GM23248 (cell line): ENCODE data around the gene FAM83F.

Experiments
- EZH2 ChIP-seq: fragments of 200-600 bp; sonication (generic); IDR thresholded peaks from 2 replicates; pipeline ENCODE4 v1.6.1; 2018; ENCODE audit warnings: antibody characterized with exemption, mild to moderate bottlenecking; ENCODE audit not compliant: insufficient read depth, poor library complexity, severe bottlenecking
- EZH2phosphoT487 ChIP-seq: fragments of 200-600 bp; sonication (generic); IDR thresholded peaks from 2 replicates; pipeline ENCODE4 v1.6.1; 2018; ENCODE audit warnings: antibody characterized with exemption, moderate library complexity, mild to moderate bottlenecking, low read depth; ENCODE audit not compliant: insufficient read depth

GRCh38 chr22:40046126-40046525, 51.4 kb downstream of the FAM83F start:
- TF ChIP-seq EZH2phosphoT487 (no peak), EZH2 (no peak)
